ENCODE measurements around the gene NCBP2.

- TF ChIP-seq CTCF (conservative IDR thresholded peaks at IDR 0.05; ENCODE audit: low read depth in 2 of 2) (peak in 1 of 2 experiments; percentile 36; a peak in 3 of 4 replicates), EZH2 (IDR thresholded peaks at IDR 0.05; ENCODE audit: low read depth, unreplicated experiment) (no peak), POLR2AphosphoS5 (IDR thresholded peaks at IDR 0.05; ENCODE audit: low read depth) (no peak), JUNB (IDR thresholded peaks at IDR 0.05; ENCODE audit: unreplicated experiment) (no peak), EZH2phosphoT487 (IDR thresholded peaks at IDR 0.05; ENCODE audit: unreplicated experiment) (no peak), CREB1 (CRISPR knock-in tag; IDR thresholded peaks at IDR 0.05; ENCODE audit: low read depth) (no peak), REST (IDR thresholded peaks at IDR 0.05; ENCODE audit: unreplicated experiment) (no peak)
Measured at GRCh38 chr3:196991581-196992460, 49.5 kb upstream of the NCBP2 start.

All from GM23338 (cell line).